ENCODE data around the gene CYP3A5. TPM values are rescaled to one million over a fixed set of nuclear protein-coding genes. Genes with fewer than 3 reads are reported as not detected.
"Not testable (repeated sequence)": the region's sequence is repeated elsewhere in the genome, so short reads cannot be mapped to it uniquely, and the experiment has no call there.

CYP3A5 gene
- 0.18 and 0.57 TPM in 2 replicates for total RNA-seq (2014; rRNA removed; shearing (Covaris generic))
- polyA plus RNA-seq (2015; cell fraction: cytosol; rRNA removed): 0.31 and 0.87 TPM in 2 replicates
- 2.9 and 3.4 TPM in 2 replicates for polyA plus RNA-seq (2015; cell fraction: nucleus; rRNA removed)

- DNase-seq (ENCODE audit: low read depth): peak; percentile 63
Measured at GRCh38 chr7:99679400-99680191, at the start of gene CYP3A5. Gene CYP3A5 (minus strand): TSS chr7:99679996. CDS start chr7:99679896, 100 bp downstream.

GRCh38 chr7:99728615-99729014 lies 48.8 kb upstream of the CYP3A5 start:
- no peak for DNase-seq (ENCODE audit: low read depth)

GRCh38 chr7:99723201-99723600 lies 43.4 kb upstream of the CYP3A5 start:
- not testable (repeated sequence) for DNase-seq (ENCODE audit: low read depth)

- DNase-seq (ENCODE audit: low read depth): no peak
Measured at GRCh38 chr7:99720800-99721595, 41.2 kb upstream of the CYP3A5 start.

GRCh38 chr7:99719996-99720769 lies 40.4 kb upstream of the CYP3A5 start:
- DNase-seq (ENCODE audit: low read depth): no peak

GRCh38 chr7:99713995-99714570 lies 34.3 kb upstream of the CYP3A5 start:
- DNase-seq (ENCODE audit: low read depth): no peak

GRCh38 chr7:99709838-99710578 lies 30.2 kb upstream of the CYP3A5 start:
- DNase-seq (ENCODE audit: low read depth): no peak

GRCh38 chr7:99709260-99709659 lies 29.5 kb upstream of the CYP3A5 start:
- no peak for DNase-seq (ENCODE audit: low read depth)

- DNase-seq (ENCODE audit: low read depth): no peak
Measured at GRCh38 chr7:99707096-99707495, 27.3 kb upstream of the CYP3A5 start.

GRCh38 chr7:99699946-99700345 lies 20.1 kb upstream of the CYP3A5 start:
- DNase-seq (ENCODE audit: low read depth): no peak

- peak; percentile 64 for DNase-seq (ENCODE audit: low read depth)
Measured at GRCh38 chr7:99698867-99699730, 19.3 kb upstream of the CYP3A5 start.

- DNase-seq (ENCODE audit: low read depth): no peak
Measured at GRCh38 chr7:99694912-99695304, 15.1 kb upstream of the CYP3A5 start.

- DNase-seq (ENCODE audit: low read depth): no peak
Measured at GRCh38 chr7:99694201-99694911, 14.6 kb upstream of the CYP3A5 start.

GRCh38 chr7:99693427-99694200 lies 13.8 kb upstream of the CYP3A5 start:
- DNase-seq (ENCODE audit: low read depth): peak; percentile 30

GRCh38 chr7:99693100-99693426 lies 13.3 kb upstream of the CYP3A5 start:
- DNase-seq (ENCODE audit: low read depth): no peak

GRCh38 chr7:99692563-99692962 lies 12.8 kb upstream of the CYP3A5 start:
- not testable (repeated sequence) for DNase-seq (ENCODE audit: low read depth)

- not testable (repeated sequence) for DNase-seq (ENCODE audit: low read depth)
Measured at GRCh38 chr7:99691658-99692057, 11.9 kb upstream of the CYP3A5 start.

GRCh38 chr7:99690918-99691317 lies 11.1 kb upstream of the CYP3A5 start:
- DNase-seq (ENCODE audit: low read depth): not testable (repeated sequence)
